Activated CD4-positive, alpha-beta T cell treated with anti-CD3 and anti-CD28 coated beads for 1 hour (primary cell): Measurements from ENCODE around the gene SPPL3.
"Not testable (repeated sequence)": the region's sequence is repeated elsewhere in the genome, so short reads cannot be mapped to it uniquely, and the experiment has no call there.

ENCODE experiments used
- DNase-seq: peaks from one replicate; pipeline ENCODE4 v3.0.0-alpha.2; 2020

The SPPL3 gene

DNA sequence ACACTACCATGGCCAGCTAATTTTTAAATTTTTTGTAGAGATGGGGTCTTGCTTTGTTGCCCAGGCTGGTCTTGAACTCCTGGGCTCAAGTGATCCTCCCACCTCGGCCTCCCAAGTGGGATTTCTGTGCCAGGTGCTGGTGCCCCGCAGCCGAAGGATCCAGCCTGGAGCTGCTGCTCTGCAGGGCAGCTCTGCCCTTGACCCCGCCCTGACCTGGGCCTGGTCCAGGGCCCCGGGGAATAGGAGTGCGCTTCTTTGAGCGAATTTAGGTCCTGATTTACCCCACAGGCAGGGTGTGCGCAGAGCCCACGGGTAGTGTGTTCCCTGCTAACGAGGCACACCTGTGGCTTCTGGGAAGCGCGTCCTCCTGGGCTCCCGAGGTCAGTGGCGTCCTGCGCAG lies 163.3 kb downstream of the SPPL3 start:
- no peak for DNase-seq

DNA sequence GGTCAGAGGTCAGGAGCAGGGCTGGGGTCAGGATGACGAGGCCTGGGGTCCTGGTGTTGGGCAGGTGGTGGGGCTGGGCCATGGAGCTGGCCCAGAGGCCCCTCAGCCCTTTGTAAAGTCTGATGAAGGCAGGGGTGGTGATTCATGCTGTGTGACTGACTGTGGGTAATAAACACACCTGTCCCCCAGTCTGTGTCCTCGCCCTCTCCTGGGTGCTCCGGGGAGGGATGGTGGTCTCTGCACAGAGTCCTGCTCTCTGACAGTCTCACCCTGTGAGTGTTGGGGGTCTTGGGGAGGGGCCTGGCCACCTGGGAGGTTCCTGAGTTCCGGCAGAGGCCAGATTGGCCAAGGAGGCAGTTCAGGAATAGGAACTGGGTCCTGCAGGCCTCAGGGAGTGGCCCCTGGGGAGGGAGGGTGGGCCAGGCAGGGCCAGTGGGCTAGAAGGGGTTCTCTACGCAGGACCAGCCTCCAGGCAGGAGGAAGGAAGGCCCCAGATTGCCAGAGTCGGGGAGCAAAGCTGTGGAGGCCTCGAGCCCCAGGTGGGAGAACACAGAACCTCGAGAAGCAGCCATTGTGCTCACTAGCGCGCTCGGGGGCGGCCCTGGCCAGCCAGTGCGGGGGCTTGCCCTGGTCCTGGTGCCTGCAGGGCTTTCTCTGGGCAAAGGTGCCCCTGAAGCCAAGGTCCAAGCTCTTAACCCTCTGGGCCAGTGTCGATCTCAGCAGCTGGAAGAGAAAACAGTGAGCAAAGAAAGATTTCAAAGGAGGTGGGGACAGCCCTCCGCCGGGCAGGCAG lies 164.1 kb downstream of the SPPL3 start:
- no peak for DNase-seq

DNA sequence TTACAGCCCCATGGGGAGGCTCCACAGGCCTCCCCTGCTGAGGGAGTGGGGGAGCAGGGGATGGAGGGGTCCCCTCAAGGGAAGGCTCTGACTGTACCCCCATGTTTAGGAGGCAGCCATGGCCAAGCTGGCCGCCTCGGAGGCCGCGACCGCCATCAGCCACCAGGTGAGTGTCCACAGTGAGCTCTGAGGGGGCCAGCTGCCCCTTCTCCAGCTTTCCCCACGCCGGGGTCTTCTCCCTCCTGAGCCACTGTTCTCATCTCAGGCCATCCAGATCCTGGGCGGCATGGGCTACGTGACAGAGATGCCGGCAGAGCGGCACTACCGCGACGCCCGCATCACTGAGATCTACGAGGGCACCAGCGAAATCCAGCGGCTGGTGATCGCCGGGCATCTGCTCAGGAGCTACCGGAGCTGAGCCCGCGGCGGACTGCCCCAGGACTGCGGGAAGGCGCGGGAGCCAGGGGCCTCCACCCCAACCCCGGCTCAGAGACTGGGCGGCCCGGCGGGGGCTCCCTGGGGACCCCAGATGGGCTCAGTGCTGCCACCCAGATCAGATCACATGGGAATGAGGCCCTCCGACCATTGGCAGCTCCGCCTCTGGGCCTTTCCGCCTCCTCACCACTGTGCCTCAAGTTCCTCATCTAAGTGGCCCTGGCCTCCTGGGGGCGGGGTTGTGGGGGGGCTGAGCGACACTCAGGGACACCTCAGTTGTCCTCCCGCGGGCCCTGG lies 165.0 kb downstream of the SPPL3 start:
- no peak for DNase-seq

DNA sequence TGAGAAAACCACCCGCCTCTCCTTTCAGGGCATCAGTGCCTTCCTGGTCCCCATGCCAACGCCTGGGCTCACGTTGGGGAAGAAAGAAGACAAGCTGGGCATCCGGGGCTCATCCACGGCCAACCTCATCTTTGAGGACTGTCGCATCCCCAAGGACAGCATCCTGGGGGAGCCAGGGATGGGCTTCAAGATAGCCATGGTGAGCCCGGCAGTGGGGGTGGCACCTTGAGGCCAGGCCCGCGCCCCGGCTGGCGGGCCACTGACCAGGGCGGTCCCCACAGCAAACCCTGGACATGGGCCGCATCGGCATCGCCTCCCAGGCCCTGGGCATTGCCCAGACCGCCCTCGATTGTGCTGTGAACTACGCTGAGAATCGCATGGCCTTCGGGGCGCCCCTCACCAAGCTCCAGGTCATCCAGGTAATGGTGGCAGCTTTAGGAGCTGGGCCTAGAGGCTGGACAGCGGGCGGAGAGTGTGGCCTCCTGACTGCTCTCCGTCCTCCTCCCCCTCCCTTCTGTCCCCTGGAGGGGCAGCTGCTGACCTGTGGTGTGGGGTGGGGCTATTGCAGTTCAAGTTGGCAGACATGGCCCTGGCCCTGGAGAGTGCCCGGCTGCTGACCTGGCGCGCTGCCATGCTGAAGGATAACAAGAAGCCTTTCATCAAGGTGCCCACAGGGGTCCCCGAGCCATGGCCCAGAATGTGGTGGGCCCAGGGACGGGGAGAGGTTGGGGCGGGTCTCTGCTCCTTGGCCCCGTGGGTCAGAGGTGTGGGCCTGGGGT lies 165.7 kb downstream of the SPPL3 start:
- DNase-seq = no peak

DNA sequence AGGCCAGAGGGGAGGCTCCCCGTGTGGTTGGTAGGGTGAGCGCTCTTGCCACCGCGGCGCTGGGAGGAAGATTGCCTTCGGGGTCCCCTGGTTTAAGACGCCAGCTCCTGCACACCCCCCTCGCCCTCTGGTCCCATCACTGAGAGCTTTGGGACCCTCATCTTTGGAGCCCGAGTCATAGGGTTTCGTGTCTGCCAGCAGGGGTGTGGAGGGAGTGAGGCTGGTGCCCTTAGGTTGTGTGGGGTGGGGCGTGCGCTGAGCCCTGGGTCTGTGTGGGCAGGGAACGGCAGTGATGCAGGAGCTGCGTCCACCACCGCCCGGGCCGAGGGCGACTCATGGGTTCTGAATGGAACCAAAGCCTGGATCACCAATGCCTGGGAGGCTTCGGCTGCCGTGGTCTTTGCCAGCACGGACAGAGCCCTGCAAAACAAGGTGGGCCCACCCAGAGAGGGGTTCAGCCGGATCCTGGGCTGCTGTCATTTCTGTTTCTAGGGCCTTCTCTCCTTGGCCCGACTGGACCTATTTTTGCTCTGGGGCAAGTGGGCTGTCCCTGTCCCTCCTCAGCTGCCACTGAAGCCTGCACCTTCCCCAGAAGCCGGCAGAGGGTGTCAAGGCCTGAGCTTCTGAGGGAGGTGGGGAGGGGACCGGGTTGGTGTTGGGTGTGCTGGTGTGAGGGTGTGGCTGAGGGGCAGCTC lies 166.5 kb downstream of the SPPL3 start:
- no peak for DNase-seq

DNA sequence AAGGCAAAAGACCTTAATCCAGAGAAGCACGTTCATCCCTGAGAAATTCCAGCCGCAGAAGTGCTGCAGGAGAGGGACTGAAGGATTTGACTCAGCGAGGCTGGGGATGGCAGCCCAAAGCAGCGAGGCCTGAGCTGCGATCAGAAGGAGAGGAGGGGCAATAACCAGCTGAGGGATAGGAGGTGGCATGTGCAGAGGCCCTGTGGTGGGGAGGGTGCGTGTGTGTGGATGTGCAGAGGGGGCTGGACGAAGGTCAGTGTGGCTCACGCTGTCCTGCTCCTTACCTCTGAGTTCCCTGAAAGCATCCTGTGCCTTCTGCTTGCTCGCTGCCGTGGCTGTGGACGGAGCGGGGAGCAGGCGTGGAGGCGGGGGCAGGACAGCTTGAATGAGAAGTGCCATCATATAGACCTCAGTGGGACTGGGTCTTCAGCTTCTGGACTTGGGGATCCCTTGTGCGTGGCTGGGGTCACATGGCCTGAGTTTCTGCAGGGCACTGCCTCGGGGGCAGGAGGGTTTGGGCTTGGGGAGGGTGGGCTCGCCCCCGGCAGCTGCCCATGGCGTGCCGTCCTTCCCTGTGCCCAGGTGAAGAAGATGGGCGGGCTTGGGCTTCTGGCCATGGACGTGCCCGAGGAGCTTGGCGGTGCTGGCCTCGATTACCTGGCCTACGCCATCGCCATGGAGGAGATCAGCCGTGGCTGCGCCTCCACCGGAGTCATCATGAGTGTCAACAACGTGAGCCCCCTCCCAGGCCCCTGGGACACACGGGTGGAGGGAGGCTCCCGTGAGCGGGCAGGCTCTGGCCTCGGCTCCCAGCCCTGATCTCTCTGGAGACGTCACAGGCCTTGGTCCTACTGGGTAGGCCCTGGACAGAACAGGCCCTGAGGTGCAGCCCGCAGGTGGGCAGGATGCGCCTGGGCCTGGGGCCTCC lies 167.5 kb downstream of the SPPL3 start:
- no peak for DNase-seq

DNA sequence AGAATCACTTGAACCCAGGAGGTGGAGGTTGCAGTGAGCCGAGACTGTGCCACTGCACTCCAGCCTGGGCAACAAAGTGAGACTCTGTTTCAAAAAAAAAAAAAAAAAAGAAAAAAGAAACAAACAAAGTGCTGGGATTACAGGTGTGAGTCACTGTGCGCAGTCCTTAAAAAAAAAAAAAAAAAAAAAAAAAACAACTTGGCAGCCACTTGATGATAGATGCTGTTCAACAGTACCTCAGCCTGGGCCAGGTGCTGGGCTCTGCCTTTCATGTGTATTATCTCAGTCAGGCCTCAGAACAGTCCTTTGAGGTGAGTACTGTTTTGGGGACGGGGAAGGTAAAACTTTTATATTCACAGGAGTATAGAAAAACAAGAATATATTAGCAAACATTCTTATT lies 169.0 kb downstream of the SPPL3 start:
- no peak for DNase-seq

DNA sequence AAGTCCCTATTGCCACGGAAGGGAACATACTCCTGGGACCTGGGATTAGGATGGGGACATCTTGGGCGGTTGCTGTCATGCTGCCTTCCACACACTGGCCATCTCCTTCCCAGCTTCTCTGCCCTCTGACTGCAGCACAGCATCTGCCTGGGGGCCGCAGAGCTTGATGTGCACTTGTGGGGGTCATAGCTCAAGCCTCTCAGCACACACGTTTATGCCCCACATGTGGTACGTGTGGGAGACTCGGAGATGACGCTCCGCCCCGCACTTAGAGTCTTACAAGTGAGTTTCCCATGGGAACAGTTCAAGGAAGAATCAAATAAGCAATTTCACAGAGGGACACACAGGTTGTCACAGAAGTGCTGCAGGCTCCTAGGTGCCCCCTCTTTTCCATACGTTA lies 169.9 kb downstream of the SPPL3 start:
- no peak for DNase-seq

DNA sequence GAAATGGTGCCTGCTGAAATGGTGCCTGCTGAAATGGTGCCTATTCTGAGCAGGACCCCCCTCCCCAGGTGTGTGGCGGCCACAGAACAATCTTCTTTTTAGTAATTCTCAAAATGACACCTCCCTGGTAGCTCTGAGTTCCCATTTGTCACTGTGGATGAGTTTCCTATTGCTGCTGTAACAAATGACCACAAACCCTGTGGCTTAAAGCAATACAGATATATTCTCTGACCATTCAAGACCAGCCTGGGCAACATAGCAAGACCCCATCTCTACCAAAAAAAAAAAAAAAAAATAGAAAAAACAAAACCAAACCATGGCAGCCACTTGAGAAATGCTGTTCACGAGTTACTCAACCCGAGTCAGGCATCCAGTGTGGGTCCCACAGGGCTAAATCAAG lies 170.6 kb downstream of the SPPL3 start:
- no peak for DNase-seq

DNA sequence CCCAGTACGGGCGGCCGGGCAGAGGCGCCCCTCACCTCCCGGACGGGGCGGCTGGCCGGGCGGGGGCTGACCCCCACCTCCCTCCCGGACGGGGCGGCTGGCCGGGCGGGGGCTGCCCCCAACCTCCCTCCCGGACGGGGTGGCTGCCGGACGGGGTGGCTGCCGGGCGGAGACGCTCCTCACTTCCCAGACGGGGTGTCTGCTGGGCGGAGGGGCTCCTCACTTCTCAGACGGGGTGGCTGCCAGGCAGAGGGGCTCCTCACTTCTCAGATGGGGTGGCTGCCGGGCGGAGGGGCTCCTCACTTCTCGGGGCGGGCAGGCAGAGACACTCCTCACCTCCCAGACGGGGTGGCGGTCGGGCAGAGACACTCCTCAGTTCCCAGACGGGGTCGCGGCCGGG lies 172.0 kb downstream of the SPPL3 start:
- DNase-seq = not testable (repeated sequence)

DNA sequence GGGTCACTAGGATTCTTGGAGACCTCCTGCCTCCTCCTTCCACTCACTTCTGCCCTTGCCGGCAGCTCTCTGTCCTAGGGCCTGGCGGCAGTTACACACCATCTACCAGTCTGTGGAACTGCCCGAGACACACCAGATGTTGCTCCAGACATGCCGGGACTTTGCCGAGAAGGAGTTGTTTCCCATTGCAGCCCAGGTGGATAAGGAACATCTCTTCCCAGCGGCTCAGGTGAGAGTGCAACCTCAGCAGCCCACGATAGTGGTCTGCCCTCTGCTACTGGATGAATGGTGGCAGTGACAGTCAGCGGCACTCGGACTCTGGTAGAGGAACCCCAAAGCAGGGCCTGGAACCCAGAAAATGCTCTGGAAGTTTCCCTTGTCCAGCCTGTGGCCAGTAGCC lies 177.2 kb downstream of the SPPL3 start:
- DNase-seq = no peak

DNA sequence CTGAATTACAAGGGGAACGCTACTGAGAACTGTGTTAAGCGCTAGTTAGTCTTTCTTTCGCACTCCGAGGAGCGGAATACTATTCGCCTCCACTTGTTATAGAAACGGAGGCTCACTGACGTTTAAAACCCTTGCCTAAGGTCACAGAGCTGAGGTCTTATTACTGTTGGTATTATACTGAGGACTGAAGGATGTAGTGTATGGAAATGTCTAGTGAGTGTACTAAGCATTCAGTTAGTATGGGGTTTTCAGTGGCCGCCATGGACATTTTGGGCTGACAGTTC lies 177.7 kb downstream of the SPPL3 start:
- no peak for DNase-seq

DNA sequence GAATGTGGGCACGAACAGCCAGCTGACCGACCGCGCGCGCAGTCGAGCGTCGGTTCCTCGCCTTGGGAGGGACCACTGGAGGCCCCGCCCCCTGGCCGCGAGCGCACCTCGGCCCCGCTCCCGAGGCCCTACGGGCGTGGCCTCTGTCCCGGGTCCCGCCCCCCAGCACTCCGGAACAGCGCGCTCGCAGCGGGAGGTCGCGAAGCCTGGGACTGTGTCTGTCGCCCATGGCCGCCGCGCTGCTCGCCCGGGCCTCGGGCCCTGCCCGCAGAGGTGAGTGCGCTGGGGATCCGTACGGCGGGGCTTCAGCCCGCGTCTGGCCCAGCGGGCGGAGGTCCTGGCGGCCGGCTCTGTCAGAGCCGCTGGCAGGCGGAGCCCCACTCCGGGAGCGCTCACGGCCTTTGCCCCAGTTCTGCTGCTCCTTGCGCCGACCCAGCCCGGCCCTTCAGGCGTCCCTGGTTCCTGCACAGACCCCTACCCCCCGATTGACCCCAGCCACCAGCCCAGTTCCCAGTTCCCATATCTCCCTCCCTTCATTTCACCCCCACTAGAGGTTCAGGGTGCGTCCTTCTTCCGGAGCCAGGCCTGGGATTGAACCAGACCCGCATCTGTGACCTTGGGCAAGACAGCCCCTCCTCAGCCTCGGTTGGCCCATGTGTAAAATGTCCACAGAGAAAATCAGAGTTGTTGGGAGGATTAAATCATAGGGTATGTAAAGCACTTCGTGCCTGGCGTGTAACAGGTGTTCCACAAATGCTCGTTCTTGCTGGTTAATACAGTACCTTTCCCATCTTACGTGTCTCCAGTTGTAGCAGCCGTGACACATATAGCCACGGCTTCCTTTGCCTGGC lies 178.3 kb downstream of the SPPL3 start, which contains the start of gene ACADS:
Gene ACADS, plus strand, starts transcription at position 168 of the 851 bp plus-strand sequence. Its CDS starts 60 bp downstream, at position 228.
- peak; percentile 76 for DNase-seq

DNA sequence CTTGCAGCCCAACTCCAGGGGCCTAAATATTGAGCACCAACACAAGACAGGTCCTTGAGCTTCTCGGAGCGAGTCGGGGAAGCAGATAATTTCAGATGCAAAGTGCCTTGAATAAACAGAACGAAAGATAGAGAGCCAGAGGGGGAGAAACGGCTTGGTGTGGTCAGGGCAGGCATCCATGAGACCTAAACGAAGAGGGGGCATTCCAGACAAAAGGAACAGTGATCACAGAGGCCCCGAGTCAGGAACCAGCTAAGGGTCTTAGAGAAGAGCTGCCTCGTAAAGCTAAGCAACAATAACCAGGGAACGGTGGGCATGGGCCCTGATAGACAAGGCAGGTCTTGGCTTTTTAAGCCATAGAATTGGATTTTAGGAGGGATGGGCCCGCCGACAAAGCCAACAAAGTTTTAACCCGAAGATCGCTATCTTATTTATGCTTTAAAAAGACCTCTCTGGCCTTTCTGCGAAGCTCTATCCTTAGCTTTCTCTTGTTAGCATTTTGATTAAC lies 179.0 kb downstream of the SPPL3 start:
- no peak for DNase-seq

DNA sequence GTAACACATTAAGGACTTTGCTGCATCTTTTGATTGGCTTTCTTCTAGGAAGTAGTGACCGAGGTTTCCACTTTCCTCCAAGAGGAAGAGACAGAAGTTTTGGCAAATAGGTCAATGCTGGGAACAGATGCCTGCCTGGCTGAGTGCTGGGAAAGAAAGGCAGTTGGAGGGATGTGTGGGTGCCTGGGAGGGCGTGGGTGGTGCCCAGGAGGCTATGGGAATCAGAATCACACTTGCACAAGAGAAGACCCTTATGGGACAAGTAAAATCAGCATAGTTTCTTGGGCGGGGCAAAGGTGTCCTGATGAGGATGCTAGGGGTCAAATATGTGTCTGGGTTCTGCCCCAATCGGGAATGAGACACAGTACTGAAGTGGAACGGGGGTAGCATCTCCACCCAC lies 179.4 kb downstream of the SPPL3 start:
- no peak for DNase-seq

DNA sequence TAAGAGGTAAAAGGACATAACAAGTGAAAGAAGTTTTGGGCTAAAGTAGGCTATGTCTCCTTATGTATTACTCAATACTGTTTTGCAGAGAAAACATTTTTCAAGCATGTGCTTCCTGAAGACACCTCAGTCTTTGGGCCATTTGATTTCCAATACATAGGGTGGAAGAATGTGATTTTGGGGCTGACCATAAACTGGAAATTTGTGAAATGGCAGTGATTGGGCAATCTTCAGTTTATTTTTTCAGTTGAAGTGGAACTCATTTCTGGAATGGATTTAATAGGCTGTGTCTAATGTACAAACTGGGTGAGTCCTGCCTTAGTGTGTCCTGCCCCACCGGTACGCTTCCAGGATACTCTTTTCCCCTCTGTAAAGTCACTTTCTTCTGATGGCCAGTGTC lies 181.4 kb downstream of the SPPL3 start:
- no peak for DNase-seq

DNA sequence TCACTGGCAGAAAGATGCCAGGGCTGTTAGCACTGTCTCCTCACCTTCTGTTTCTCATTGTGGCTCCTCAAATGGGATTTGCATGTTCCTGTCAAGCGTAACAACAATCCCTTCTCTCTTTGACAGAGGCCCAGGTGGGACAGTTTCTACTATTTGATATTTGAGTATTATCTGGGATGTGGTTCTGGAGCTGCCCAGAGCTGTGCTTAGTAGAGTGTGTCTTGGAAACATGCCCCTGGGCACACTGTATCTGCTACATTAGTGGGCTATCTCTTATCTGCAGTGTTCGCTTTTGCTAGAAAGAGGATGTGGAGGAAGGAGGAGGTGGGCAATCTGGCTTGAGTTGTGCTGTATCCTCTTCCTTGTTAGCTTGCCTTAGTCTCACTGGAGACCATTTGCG lies 182.3 kb downstream of the SPPL3 start:
- DNase-seq = no peak

DNA sequence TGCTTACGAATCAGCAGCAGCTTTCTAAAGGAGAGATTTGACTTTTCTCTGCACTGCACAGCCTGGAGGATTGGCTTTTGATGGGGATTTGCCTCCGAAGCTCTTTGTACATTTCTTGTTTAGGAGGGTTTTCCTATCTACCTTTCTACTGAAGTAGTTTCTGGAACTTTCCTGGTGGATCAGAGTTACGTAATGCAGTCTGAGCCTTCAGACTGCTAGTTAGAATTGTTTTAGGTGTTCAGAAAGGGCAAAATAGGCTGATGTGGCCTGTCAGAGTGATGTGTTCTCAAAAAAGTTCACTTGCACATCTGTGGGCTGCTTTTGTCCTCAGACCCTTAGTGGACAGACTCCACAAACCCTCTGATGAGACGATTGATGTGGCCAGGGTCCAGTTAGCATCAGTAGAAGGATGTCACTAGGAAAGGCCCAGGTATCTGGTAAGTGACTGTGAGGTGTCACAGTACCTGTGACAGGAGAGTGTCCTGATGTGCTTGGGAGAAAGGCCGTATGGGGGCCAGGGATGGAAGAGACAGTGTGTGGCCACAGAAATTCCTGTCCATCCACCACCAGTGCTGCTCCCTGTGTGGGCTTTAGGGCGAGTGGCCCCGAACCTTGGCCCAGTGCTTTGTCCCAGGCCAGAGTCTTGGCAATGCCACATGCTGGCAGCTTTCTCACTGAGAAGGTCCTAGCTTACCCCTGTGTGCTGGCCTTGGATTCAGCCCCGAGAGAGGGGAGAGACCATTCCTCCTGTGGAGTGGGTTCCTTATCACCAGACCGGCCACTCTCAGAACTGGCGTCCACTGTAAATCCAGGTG lies 183.0 kb downstream of the SPPL3 start:
- no peak for DNase-seq

DNA sequence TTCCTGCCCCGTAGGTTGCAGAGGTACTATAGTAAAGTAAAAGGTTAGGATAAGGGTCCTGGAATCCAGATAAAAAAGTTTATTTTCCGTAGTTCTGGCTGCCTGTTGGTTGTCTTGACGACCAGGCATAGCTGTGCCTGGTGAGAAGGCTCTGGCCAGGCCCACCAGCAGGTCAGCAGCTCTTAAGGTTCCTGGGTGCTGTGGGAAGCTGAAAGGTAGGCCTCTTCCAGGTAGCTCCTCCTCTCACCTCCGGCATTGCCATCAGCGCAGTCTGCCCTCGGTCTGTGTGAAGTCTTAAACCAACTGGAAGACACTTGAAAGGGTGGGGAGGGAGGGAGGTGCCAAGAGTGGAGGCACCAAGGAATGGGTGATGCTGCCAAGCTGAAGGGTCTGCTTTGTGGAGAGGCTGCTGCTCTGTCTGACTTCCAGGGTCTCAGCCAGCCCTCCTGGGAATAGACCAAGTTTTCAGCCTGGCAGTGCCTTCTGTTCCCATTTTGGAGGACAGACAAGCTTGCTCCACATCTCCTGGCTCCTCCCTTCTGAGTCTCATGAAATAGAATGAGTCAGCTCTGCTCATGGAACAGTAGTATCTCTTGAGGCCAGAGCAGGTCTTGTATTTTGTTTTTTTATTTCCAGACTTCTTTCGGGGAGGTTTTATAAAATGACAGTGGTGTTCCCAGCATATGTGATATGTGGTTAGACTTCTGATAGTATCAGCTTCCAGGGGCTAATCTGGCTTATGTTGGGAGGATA lies 183.7 kb downstream of the SPPL3 start:
- DNase-seq = no peak
